Retinal pigment epithelial cell (primary cell): ENCODE measurements around the gene TRAPPC11.
A peak's percentile ranks its signal among the peaks of the same experiment; 100 is the strongest.

Experiments used
- DNase-seq: peaks from one replicate; pipeline ENCODE4 v3.0.0-alpha.2; 2010; ENCODE audit warnings: low read depth
- H3K4me3 ChIP-seq: 2 replicates; pipeline ENCODE4 v1.5.1; 2011; ENCODE audit warnings: mild to moderate bottlenecking, low read length, control low read depth, moderate library complexity
- TF ChIP-seq, protein P1 (sequence below): conservative IDR thresholded peaks from 2 replicates; pipeline ENCODE4 v1.5.1; 2011; ENCODE audit warnings: low read depth, low read length, control low read depth, inconsistent platforms

The TRAPPC11 gene

DNA sequence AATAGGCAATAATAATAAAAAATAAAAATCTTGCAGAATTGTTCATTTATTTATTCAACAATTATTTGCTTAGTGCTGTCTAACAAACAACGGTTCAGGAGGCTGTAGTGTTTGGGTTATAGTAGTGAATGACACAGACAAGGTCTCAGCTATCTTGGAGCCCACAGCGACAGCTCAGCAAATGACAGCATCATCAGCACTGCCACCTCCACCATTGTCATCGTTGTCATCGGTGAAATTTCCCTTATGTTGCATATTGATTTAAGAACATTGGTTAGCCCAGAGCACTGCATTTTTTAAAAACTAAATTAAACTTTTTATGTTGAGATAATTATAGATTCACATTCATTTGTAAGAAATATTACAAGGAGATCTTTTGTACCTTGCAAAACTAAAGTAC, 79.9 kb downstream of the TRAPPC11 start:
- no peak overlapping the region for H3K4me3 ChIP-seq
- DNase-seq: no peak
- TF ChIP-seq, protein P1, sequence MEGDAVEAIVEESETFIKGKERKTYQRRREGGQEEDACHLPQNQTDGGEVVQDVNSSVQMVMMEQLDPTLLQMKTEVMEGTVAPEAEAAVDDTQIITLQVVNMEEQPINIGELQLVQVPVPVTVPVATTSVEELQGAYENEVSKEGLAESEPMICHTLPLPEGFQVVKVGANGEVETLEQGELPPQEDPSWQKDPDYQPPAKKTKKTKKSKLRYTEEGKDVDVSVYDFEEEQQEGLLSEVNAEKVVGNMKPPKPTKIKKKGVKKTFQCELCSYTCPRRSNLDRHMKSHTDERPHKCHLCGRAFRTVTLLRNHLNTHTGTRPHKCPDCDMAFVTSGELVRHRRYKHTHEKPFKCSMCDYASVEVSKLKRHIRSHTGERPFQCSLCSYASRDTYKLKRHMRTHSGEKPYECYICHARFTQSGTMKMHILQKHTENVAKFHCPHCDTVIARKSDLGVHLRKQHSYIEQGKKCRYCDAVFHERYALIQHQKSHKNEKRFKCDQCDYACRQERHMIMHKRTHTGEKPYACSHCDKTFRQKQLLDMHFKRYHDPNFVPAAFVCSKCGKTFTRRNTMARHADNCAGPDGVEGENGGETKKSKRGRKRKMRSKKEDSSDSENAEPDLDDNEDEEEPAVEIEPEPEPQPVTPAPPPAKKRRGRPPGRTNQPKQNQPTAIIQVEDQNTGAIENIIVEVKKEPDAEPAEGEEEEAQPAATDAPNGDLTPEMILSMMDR: no peak

DNA sequence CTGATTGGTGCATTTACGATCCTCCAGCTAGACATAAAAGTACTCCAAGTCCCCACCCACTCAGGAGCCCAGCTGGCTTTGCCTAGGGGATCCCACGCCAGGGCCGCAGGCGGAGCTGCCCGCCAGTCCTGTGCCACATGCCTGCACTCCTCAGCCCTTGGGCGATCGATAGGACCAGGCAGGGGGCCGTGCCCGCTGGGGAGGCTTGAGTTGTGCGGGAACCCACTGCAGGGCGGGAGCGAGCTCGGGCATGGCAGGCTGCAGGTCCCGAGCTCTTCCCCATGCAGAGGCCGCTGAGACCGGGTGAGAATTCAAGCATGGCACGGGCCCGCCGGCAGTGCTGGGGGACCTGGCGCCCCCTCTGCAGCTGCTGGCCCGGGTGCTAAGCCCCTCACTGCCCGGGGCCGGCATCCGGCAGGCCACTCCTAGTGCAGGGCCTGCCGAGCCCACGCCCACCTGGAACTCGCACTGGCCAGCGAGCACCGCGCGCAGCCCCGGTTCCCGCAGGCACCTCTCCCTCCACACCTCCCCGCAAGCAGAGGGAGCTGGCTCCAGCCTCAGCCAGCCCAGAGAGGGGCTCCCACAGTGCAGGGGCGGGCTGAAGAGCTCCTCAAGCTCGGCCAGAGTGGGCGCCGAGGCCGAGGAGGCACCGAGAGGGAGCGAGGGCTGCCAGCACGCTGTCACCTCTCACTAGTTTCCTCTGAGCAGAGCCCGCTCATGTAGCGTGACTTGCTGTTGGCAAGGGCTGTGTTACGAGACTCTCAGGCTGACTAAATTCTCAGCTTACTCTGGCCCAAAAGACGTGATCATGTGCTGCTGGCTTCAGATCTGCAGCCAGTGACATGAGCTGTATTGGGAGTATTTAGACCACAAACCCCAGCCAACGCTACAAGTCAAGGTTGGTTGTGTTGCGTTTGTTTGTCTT, 87.5 kb downstream of the TRAPPC11 start:
- H3K4me3 ChIP-seq: no peak overlapping the region

DNA sequence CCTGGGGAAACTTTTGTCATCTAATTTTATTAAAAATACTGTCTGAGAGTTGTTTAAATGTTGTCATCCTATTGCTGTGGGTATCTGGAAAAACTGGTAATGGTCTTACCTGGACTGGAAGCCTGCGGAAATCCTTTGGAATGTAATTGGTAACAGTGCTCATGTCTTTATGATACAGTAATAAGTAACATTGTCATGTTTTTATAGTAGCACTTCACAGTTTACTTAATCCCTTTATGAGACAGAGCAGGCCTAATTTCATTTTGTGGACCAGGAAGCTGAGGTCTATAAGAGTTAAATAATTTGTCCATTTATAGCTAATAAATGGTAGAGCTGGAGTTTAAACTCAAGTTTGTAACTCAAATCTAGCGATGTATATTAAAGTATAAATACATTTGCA, 88.3 kb downstream of the TRAPPC11 start:
- no peak overlapping the region for H3K4me3 ChIP-seq
- no peak for DNase-seq
- TF ChIP-seq, protein P1: no peak

More for the DNA sequence above, 87.5 kb downstream of the TRAPPC11 start:
- peak; percentile 49 for DNase-seq
- TF ChIP-seq, protein P1: no peak

DNA sequence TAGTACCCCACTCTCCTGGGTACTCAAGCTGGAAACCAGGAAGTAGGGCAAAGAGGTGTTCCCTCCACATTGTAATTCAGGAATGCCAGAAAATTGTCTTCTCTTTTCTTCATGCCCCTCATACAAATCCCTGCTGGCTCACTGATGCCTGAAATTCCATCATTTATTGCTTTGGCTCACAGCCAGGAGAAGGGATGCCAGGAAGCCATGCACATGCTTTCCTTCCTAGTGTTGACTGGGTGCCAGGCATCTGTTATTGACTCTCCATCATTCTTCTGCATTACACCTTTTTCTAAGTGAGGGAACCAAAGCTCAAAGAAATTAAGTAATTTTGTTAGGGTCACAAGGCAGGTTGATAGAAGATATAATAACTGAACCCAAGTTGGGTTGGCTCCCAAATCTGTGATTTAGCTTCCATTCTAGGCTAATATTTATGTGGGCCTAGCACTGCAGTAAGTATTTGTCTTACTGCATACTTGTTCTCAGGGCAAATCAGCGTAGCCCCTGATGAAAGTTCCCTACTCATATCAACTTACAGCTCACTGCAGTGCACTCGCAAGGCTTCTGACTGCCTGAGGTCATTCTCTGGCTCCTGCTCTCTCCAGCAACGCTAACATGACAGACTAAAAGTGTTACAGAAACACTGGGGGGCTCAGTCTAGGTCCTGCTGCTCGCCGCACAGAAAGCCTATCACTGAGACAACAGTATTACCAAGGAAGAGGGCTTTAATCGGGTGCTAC, 89.0 kb downstream of the TRAPPC11 start:
- peak; percentile 28 for DNase-seq
- TF ChIP-seq, protein P1: no peak

DNA sequence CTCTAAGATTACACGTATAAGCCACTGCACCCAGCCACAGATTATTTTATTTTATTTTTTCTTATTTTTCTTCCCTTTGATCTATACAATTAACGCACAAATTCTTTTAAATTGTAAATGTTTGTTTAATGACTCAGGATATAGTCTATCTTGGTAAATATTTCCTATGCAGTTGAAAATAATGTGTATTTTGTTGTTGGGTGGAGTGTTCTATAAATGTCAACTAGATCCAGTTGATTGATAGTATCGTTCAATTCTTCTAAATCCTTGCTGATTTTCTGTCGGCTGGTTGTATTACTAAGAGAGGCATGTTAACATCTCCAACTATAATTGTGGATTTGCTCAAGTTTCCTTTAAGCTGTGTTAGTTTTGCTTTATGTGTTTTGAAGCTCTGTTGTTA, 92.0 kb downstream of the TRAPPC11 start:
- H3K4me3 ChIP-seq: no peak overlapping the region
- no peak for DNase-seq
- TF ChIP-seq, protein P1: no peak

More for the DNA sequence above, 89.0 kb downstream of the TRAPPC11 start:
- no peak overlapping the region for H3K4me3 ChIP-seq

DNA sequence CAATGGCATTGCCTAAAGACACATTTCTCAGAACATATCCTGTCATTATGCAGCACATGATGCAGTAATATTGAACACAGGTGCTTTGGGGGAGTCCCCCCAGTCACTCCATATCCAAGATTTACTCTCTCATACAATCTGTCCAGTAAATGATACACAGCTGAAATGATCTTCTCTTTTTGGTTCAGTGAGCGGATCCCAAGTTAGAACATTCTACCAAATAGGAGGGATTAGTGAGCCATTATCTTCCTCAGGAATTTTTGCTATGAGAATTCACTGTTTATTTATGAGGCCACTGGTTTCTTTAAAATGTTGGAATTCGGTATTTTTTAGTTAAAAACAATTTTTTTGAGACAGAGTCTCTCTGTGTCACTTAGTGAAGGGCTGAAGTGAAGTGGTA, 96.5 kb downstream of the TRAPPC11 start:
- DNase-seq: no peak
- H3K4me3 ChIP-seq: no peak overlapping the region
- TF ChIP-seq, protein P1: no peak
